GM12878 (cell line): ENCODE measurements around the gene MCRIP2. TPM values are rescaled to one million over a fixed set of nuclear protein-coding genes. Genes with fewer than 3 reads are reported as not detected.

Experiments used
- BCL11A ChIP-seq: IDR thresholded peaks from 2 replicates; pipeline ENCODE4 v1.6.1; 2011; ENCODE audit warnings: low read depth, low read length
- BCLAF1 ChIP-seq: fragments of 450-650 bp; IDR thresholded peaks from 2 replicates; pipeline ENCODE4 v1.6.1; 2017; ENCODE audit warnings: antibody characterized with exemption, mild to moderate bottlenecking, moderate library complexity
- BMI1 ChIP-seq: fragments of 450-650 bp; IDR thresholded peaks from 2 replicates; pipeline ENCODE4 v1.6.1; 2016; ENCODE audit warnings: mild to moderate bottlenecking, moderate library complexity, borderline replicate concordance
- CUX1 ChIP-seq: IDR thresholded peaks from 2 replicates; pipeline ENCODE4 v1.6.1; 2012; ENCODE audit warnings: improper control_type of control experiment, low read depth, low read length; ENCODE audit not compliant: insufficient replicate concordance
- FOXK2 ChIP-seq: fragments of 450-650 bp; IDR thresholded peaks from 2 replicates; pipeline ENCODE4 v1.6.1; 2017; ENCODE audit warnings: mild to moderate bottlenecking, moderate library complexity
- FOXM1 ChIP-seq: IDR thresholded peaks from 2 replicates; pipeline ENCODE4 v1.6.1; 2012; ENCODE audit warnings: low read depth, mild to moderate bottlenecking, inconsistent platforms, low read length, moderate library complexity
- HCFC1 ChIP-seq: fragments of 150-350 bp; IDR thresholded peaks from 2 replicates; pipeline ENCODE4 v1.6.1; 2014; ENCODE audit warnings: low read length
- JUND ChIP-seq: IDR thresholded peaks from 2 replicates; pipeline ENCODE4 v1.6.1; 2012; ENCODE audit warnings: low read depth, mild to moderate bottlenecking, low read length, improper control_type of control experiment, moderate library complexity
- MEF2A ChIP-seq: IDR thresholded peaks from 2 replicates; pipeline ENCODE4 v1.6.1; 2011; ENCODE audit warnings: low read depth, mild to moderate bottlenecking, low read length, moderate library complexity; ENCODE audit not compliant: insufficient read depth
- NBN ChIP-seq: fragments of 450-650 bp; IDR thresholded peaks from 2 replicates; pipeline ENCODE4 v1.6.1; 2016
- NR2C2 ChIP-seq: IDR thresholded peaks from 2 replicates; pipeline ENCODE4 v1.6.1; 2011; ENCODE audit warnings: borderline replicate concordance, low read depth; ENCODE audit not compliant: control insufficient read depth, insufficient read length
- PAX5 ChIP-seq: IDR thresholded peaks from 2 replicates; pipeline ENCODE4 v1.6.1; 2011; ENCODE audit warnings: low read depth, low read length, borderline replicate concordance
- RBBP5 ChIP-seq: fragments of 200-600 bp; sonication (generic); conservative IDR thresholded peaks from 2 replicates; pipeline ENCODE4 v1.6.1; 2016
- SIN3A ChIP-seq: IDR thresholded peaks from 2 replicates; pipeline ENCODE4 v1.6.1; 2012; ENCODE audit warnings: low read depth, low read length, improper control_type of control experiment
- ZNF622 ChIP-seq: fragments of 450-650 bp; IDR thresholded peaks from 2 replicates; pipeline ENCODE4 v1.6.1; 2017; ENCODE audit warnings: mild to moderate bottlenecking, inconsistent platforms
- ZSCAN29 ChIP-seq: fragments of 450-650 bp; IDR thresholded peaks from 2 replicates; pipeline ENCODE4 v1.6.1; 2017; ENCODE audit warnings: mild to moderate bottlenecking, moderate library complexity
- polyA plus RNA-seq, 11 experiments: library from polyadenylated mRNA; depleted of rRNA in 4 of 11; unstranded in 6 of 11; stranded (reverse) in 5 of 11; fragments of >200 nt; fragmentation: Nextera tagmentation in 4 of 11; fragmentation: Illumina TruSeq in 1 of 11; extraction: Ambion mirVana in 4 of 11; extraction: Trizol in 1 of 11; gene quantifications; 1 replicate in 1 of 11; 2 replicates in 10 of 11; pipeline versions ENCODE4 v1.2.1 to v1.2.3, GENCODE V29; 2011 to 2016; ENCODE audit warnings: inconsistent platforms in 2 of 11, missing spikeins in 2 of 11, low read depth in 1 of 11
- total RNA-seq, 4 experiments: library from RNA; depleted of rRNA in 3 of 4; stranded (reverse); fragments of >200 nt in 3 of 4; fragmentation: Illumina TruSeq in 1 of 4; extraction: Trizol in 1 of 4; gene quantifications; 2 replicates each; pipeline versions ENCODE4 v1.2.1 to v1.2.3, GENCODE V29; 2013 to 2021
- TF ChIP-seq, protein P1 (sequence below): fragments of 450-650 bp; IDR thresholded peaks from 2 replicates; pipeline ENCODE4 v1.6.1; 2016; ENCODE audit warnings: mild to moderate bottlenecking
- TF ChIP-seq, protein P2 (sequence below): IDR thresholded peaks from 2 replicates; pipeline ENCODE4 v1.6.1; 2012; ENCODE audit warnings: low read depth, low read length, improper control_type of control experiment
- TF ChIP-seq, protein P3 (sequence below): IDR thresholded peaks from 2 replicates; pipeline ENCODE4 v1.6.1; 2012; ENCODE audit warnings: low read depth, low read length, improper control_type of control experiment

The MCRIP2 gene
- total and polyA plus RNA-seq, 10 of the 15 experiments (the other 5 are each of a cell fraction or from before 2014, with no cell fraction given): 0.19 to 93.1 (median 57.9) TPM

DNA sequence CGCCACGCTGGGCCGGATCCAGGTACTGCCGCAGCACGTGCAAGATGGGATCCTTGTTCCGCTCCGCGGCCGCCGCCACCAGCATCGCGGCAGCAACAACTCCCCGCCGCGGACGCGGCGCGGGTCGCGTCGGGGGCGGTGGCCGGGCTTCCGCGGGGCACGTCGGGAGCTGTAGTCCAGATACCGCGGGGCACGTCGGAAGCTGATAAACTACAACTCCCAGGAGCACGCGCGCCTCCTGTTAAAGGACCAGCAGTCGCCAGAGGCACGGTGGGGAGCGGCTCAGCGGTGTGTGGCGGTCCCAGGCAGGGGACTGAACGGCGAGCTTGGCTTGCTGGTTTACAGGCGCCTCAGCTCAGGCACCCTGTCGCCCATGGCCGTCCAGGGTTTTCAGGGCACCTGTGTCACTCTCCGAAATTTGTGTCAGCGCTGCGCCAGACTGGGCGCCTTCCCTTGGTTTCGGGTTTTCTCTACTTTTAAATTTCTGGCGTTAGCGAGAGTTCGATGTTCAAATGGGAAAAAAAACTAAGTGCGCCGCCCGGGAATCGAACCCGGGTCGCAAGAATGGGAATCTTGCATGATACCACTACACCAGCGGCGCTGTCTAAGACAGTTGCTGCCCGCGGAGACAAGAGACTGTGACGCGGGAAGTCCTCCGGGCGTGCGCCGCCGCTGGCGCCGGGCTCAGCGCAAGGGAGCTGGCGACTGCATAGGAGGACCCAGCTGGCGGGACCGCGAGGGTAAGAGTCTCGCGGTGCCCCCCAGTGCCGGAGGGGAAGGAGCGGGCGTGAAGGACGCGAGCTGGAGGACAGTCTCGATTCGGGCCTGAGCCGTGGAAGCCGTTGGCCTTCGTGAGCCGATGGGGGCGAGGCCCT is 5.2 kb upstream of the MCRIP2 start, which contains the start of gene METTL26 (continued):
- TF ChIP-seq CUX1 (no peak), ZNF622 (no peak), JUND (no peak), HCFC1 (peak; percentile 97), BCLAF1 (no peak), BMI1 (no peak), FOXK2 (no peak), BCL11A (no peak), NBN (peak; percentile 89), PAX5 (peak; percentile 81; the same call in 1 of the 2 replicates), SIN3A (peak; percentile 90), MEF2A (0 out of 2 replicates have a peak, but pooled peaks have one; percentile 45), RBBP5 (no peak), FOXM1 (no peak), ZSCAN29 (peak; percentile 86), NR2C2 (no peak)
- TF ChIP-seq, protein P1, sequence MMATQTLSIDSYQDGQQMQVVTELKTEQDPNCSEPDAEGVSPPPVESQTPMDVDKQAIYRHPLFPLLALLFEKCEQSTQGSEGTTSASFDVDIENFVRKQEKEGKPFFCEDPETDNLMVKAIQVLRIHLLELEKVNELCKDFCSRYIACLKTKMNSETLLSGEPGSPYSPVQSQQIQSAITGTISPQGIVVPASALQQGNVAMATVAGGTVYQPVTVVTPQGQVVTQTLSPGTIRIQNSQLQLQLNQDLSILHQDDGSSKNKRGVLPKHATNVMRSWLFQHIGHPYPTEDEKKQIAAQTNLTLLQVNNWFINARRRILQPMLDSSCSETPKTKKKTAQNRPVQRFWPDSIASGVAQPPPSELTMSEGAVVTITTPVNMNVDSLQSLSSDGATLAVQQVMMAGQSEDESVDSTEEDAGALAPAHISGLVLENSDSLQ: peak; percentile 47; the same call in 1 of the 2 replicates
- TF ChIP-seq, protein P2, sequence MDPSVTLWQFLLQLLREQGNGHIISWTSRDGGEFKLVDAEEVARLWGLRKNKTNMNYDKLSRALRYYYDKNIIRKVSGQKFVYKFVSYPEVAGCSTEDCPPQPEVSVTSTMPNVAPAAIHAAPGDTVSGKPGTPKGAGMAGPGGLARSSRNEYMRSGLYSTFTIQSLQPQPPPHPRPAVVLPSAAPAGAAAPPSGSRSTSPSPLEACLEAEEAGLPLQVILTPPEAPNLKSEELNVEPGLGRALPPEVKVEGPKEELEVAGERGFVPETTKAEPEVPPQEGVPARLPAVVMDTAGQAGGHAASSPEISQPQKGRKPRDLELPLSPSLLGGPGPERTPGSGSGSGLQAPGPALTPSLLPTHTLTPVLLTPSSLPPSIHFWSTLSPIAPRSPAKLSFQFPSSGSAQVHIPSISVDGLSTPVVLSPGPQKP: peak; percentile 67; the same call in 1 of the 2 replicates
- TF ChIP-seq, protein P3, sequence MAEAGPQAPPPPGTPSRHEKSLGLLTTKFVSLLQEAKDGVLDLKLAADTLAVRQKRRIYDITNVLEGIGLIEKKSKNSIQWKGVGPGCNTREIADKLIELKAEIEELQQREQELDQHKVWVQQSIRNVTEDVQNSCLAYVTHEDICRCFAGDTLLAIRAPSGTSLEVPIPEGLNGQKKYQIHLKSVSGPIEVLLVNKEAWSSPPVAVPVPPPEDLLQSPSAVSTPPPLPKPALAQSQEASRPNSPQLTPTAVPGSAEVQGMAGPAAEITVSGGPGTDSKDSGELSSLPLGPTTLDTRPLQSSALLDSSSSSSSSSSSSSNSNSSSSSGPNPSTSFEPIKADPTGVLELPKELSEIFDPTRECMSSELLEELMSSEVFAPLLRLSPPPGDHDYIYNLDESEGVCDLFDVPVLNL: no peak
